Measurements from ENCODE around the gene DNAH10. TPM values are rescaled to one million over a fixed set of nuclear protein-coding genes. Genes with fewer than 3 reads are reported as not detected.

DNAH10 gene
- total RNA-seq, 1 experiment from 2014 or later, result 0.17 TPM

DNA sequence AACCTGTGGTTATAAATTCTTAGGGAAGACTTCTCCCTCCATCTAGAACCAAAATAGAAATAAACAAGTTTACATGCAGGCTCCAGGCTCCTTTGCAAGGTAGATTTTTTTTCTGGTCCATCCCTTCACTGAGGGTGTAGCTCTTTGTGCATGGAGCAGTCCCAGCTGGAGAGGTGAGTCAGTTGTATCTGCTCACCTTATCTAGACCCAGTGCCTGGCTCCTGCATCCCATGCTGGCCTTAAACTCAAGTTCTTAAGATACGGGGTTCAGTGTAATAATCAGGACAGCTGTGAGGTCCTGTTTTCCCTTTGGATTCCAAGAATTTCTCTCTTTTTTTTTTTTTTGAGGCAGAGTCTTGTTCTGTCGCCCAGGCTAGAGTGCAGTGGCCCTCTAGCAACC lies 35.1 kb upstream of the DNAH10 start:
- H3K4me2 ChIP-seq (ENCODE audit: insufficient read depth, insufficient read length, low read length), result no peak overlapping the region
- H4K8ac ChIP-seq (replicated peaks; ENCODE audit: insufficient read length, low read depth, low read length), result no peak overlapping the region
- H4K20me1 ChIP-seq (ENCODE audit: control insufficient read depth, insufficient read depth, insufficient read length), result no peaks in the 10 kb centered on the region
- H3K18ac ChIP-seq (ENCODE audit: insufficient read length, low read depth, low read length), result no peak overlapping the region
- H3K4ac ChIP-seq (ENCODE audit: low read depth, low read length), result no peak overlapping the region
- H3K79me2 ChIP-seq (ENCODE audit: insufficient read depth, low read length), result no peaks in the 10 kb centered on the region
- H2AFZ ChIP-seq (ENCODE audit: low read length), result no peak overlapping the region
- H2BK5ac ChIP-seq (ENCODE audit: insufficient read length, low read length), result no peak overlapping the region
- no peak overlapping the region for H4K5ac ChIP-seq (ENCODE audit: insufficient read length, low read depth, low read length)
- no peak overlapping the region for H2BK120ac ChIP-seq (ENCODE audit: low read depth, low read length, poor library complexity, severe bottlenecking)
- H3K4me1 Mint-ChIP-seq, result no peaks in the 10 kb centered on the region
- WGBS (ENCODE audit: extremely low coverage, insufficient read length, low lambda C conversion rate), result no CpG with 5 or more reads among the region's 2 CpGs
- H2BK15ac ChIP-seq (ENCODE audit: low read depth, low read length), result no peak overlapping the region
- no peak overlapping the region for H2BK20ac ChIP-seq (ENCODE audit: low read depth, low read length, poor library complexity, severe bottlenecking)
- no peak overlapping the region for H2AK5ac ChIP-seq (ENCODE audit: insufficient read length, low read length)
- H3T11ph ChIP-seq (ENCODE audit: low read length), result no peak overlapping the region
- no peaks in the 10 kb centered on the region for H3K79me1 ChIP-seq (ENCODE audit: insufficient read depth, low read depth, low read length, poor library complexity, severe bottlenecking)
- no peak overlapping the region for H3K14ac ChIP-seq (ENCODE audit: insufficient read depth, low read length)
- H3K36me3 Mint-ChIP-seq (ENCODE audit: insufficient read depth in 1 of 3, low read depth in 3 of 3), result peaks cover 44 to 85% (median 79%) of the 10 kb centered on the region in 3 experiments; a peak in 6 of 7 replicates
- no peak for TF ChIP-seq CTCF (conservative IDR thresholded peaks at IDR 0.05)
- no peaks in the 10 kb centered on the region for H3K23me2 ChIP-seq (ENCODE audit: insufficient read length, low read depth, low read length, poor library complexity, severe bottlenecking)
- no peak overlapping the region for H3K56ac ChIP-seq (ENCODE audit: insufficient read length, low read depth, low read length)
- H3K9me3 Mint-ChIP-seq, result no peaks in the 10 kb centered on the region
- no peak for DNase-seq
- no peak overlapping the region for H3K9ac ChIP-seq (ENCODE audit: extremely low read depth, insufficient read length, low read length)
- H3K23ac ChIP-seq (ENCODE audit: insufficient read length, low read depth, low read length), result no peak overlapping the region
- no peak overlapping the region for H3K27ac ChIP-seq (ENCODE audit: insufficient read length, low read depth, low read length)
- no peak overlapping the region for H3K27ac Mint-ChIP-seq
- H3K9me3 ChIP-seq (ENCODE audit: control insufficient read depth, low read depth, low read length), result no peaks in the 10 kb centered on the region
- H3K4me3 Mint-ChIP-seq, result no peak overlapping the region
- no peaks in the 10 kb centered on the region for H3K27me3 ChIP-seq (ENCODE audit: insufficient read depth, low read length)
- H2BK12ac ChIP-seq (ENCODE audit: insufficient read length, low read depth, low read length), result no peak overlapping the region
- no peak overlapping the region for H4K91ac ChIP-seq (ENCODE audit: insufficient read length, low read depth, low read length)
- H3K4me1 ChIP-seq (ENCODE audit: insufficient read depth, low read length), result no peaks in the 10 kb centered on the region
- H3K27me3 Mint-ChIP-seq (ENCODE audit: low read depth), result no peaks in the 10 kb centered on the region

Measured in H9 (cell line).